Activated naive CD4-positive, alpha-beta T cell treated with anti-CD3 and anti-CD28 coated beads for 36 hours (primary cell): ENCODE measurements around the gene RACGAP1. TPM values are rescaled to one million over a fixed set of nuclear protein-coding genes. Genes with fewer than 3 reads are reported as not detected.

Experiments used
- CTCF ChIA-PET: fragments of 350-600 bp; sonication (Branson Sonifier 250); formaldehyde crosslinking; loops from one replicate; lab custom pipeline; 2021; ENCODE audit warnings: antibody characterized with exemption; lab: Charles Lee
- DNase-seq: peaks from one replicate; pipeline ENCODE4 v3.0.0-alpha.2; 2020
- H3K27ac Mint-ChIP-seq: one replicate; pipeline ENCODE4 v1.8.0; 2021; ENCODE audit warnings: mild to moderate bottlenecking, mixed read lengths
- H3K27me3 Mint-ChIP-seq: one replicate; pipeline ENCODE4 v1.8.0; 2021; ENCODE audit warnings: low read depth, mixed read lengths
- H3K36me3 Mint-ChIP-seq: one replicate; pipeline ENCODE4 v1.8.0; 2021; ENCODE audit warnings: low read depth, mixed read lengths
- H3K4me1 Mint-ChIP-seq: one replicate; pipeline ENCODE4 v1.8.0; 2021; ENCODE audit warnings: low read depth, mixed read lengths
- H3K4me3 Mint-ChIP-seq: one replicate; pipeline ENCODE4 v1.8.0; 2021; ENCODE audit warnings: mild to moderate bottlenecking, moderate library complexity, mixed read lengths
- H3K9me3 Mint-ChIP-seq: one replicate; pipeline ENCODE4 v1.8.0; 2021; ENCODE audit warnings: mixed read lengths
- intact Hi-C: fragments of 100-400 bp; cut with micrococcal nuclease; formaldehyde crosslinking; loops from one replicate; pipeline ENCODE4 v1.15.1; 2023
- total RNA-seq, 2 experiments: library from RNA; stranded (reverse); gene quantifications; one replicate each; pipeline ENCODE4 v1.2.3, GENCODE V29; 2021

Gene RACGAP1
- total RNA-seq, 2 experiments from 2014 or later, result 156 to 159 TPM

GRCh38 chr12:49971141-49971540 lies 54.2 kb downstream of the RACGAP1 start:
- no peak for DNase-seq
- Mint-ChIP-seq H3K4me1 (no peaks in the 10 kb centered on the region), H3K9me3 (no peaks in the 10 kb centered on the region), H3K27me3 (peaks cover 15% of the 10 kb centered on the region), H3K36me3 (no peaks in the 10 kb centered on the region), H3K4me3 (no peak overlapping the region), H3K27ac (no peak overlapping the region)
- intact Hi-C loops, result no loop called here
- CTCF ChIA-PET, result no interaction called here

DNA sequence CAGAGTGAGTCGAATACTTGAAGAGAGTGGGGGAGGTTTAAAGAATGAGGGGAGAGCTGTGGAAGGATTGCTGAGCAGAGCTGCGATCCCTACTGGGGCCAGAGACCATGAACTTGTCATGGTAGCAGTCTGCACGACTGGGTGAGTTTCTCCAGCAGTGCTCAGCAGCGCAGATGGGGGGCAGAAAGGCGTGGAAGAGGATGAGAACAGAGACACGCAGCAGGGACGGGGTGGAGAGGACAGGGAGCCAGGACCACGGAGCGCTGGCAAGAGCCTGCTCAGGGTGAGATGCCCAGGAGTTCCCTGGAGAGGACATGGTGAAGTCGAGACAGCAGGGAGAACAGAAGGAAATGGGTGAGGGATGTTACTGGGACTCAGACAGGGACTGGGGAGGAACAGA lies 54.6 kb downstream of the RACGAP1 start:
- Mint-ChIP-seq H3K4me1 (no peaks in the 10 kb centered on the region), H3K4me3 (no peak overlapping the region), H3K27me3 (peaks cover 16% of the 10 kb centered on the region), H3K9me3 (no peaks in the 10 kb centered on the region), H3K36me3 (no peaks in the 10 kb centered on the region), H3K27ac (no peak overlapping the region)
- intact Hi-C loops, result no loop called here
- CTCF ChIA-PET, result interaction anchor here (0.7 to 1.0 kb wide), 2 partner anchors 22 to 25 kb away, joined by 3 to 4 read pairs; no protein-coding TSS in a partner anchor
- no peak for DNase-seq

GRCh38 chr12:49969651-49970429 lies 55.5 kb downstream of the RACGAP1 start:
- H3K9me3 Mint-ChIP-seq, result no peaks in the 10 kb centered on the region
- H3K4me3 Mint-ChIP-seq, result no peak overlapping the region
- DNase-seq, result no peak
- H3K4me1 Mint-ChIP-seq, result no peaks in the 10 kb centered on the region
- H3K36me3 Mint-ChIP-seq, result no peaks in the 10 kb centered on the region
- no peak overlapping the region for H3K27ac Mint-ChIP-seq
- intact Hi-C loops, result no loop called here
- H3K27me3 Mint-ChIP-seq, result peaks cover 20% of the 10 kb centered on the region
- CTCF ChIA-PET, result interaction anchor here (0.6 to 6.2 kb wide), 8 partner anchors 11 to 173 kb away, joined by 3 to 76 read pairs (median 4); no protein-coding TSS in a partner anchor

DNA sequence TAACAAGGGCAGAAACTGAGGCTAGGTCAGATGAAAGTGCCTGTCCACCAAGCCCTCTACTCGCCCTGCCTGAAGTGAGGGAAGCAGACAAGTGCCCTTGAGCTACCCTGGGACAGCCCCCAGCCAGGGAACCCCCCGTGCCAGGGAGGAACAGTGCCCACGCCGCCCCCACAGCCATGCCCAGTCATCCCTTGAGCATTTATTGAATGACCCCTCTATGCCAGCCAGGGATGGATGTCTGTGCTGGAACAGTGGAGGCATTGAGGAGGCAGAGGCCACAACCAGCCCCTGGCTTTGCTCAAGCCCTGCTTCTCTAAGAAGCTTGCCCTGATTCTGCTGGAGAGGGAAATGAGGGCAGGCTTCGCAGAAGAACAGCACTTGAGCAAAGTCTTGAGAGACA lies 56.3 kb downstream of the RACGAP1 start:
- Mint-ChIP-seq H3K27me3 (peaks cover 26% of the 10 kb centered on the region), H3K27ac (no peak overlapping the region), H3K4me1 (no peaks in the 10 kb centered on the region), H3K36me3 (no peaks in the 10 kb centered on the region), H3K9me3 (no peaks in the 10 kb centered on the region), H3K4me3 (no peak overlapping the region)
- intact Hi-C loops, result no loop called here
- CTCF ChIA-PET, result interaction anchor here (0.6 to 6.2 kb wide), 8 partner anchors 12 to 174 kb away, joined by 3 to 76 read pairs (median 9); partner anchors contain the start of gene RACGAP1
- DNase-seq, result no peak

GRCh38 chr12:49968471-49968870 lies 56.8 kb downstream of the RACGAP1 start:
- Mint-ChIP-seq H3K27ac (no peak overlapping the region), H3K4me3 (no peak overlapping the region), H3K36me3 (no peaks in the 10 kb centered on the region), H3K4me1 (no peaks in the 10 kb centered on the region), H3K27me3 (peaks cover 26% of the 10 kb centered on the region), H3K9me3 (no peaks in the 10 kb centered on the region)
- no peak for DNase-seq
- intact Hi-C loops, result no loop called here
- CTCF ChIA-PET, result interaction anchor here (0.7 to 6.2 kb wide), 16 partner anchors 10 to 121 kb away, joined by 3 to 76 read pairs (median 12); partner anchors contain the start of genes AQP2, RACGAP1 and SMARCD1

- H3K9me3 Mint-ChIP-seq, result no peaks in the 10 kb centered on the region
- no peak overlapping the region for H3K27ac Mint-ChIP-seq
- no peaks in the 10 kb centered on the region for H3K36me3 Mint-ChIP-seq
- no peak overlapping the region for H3K4me3 Mint-ChIP-seq
- CTCF ChIA-PET, result interaction anchor here (0.7 to 6.2 kb wide), 48 partner anchors 9 to 641 kb away, joined by 3 to 76 read pairs (median 4); partner anchors contain the start of genes AQP2, CERS5, COX14 and GPD1
- intact Hi-C loops, result loop anchor here (1.0 to 2.0 kb wide), 6 partner anchors 23 to 199 kb away; partner anchors contain the start of gene CERS5
- H3K4me1 Mint-ChIP-seq, result no peaks in the 10 kb centered on the region
- DNase-seq, result no peak
- H3K27me3 Mint-ChIP-seq, result peaks cover 28% of the 10 kb centered on the region
These were observed 57.5 kb downstream of the RACGAP1 start for GRCh38 chr12:49967777-49968250.

GRCh38 chr12:49967042-49967776 lies 58.1 kb downstream of the RACGAP1 start:
- Mint-ChIP-seq H3K4me1 (no peaks in the 10 kb centered on the region), H3K4me3 (peak overlapping the region; percentile 54), H3K9me3 (no peaks in the 10 kb centered on the region), H3K27ac (no peak overlapping the region), H3K27me3 (peaks cover 33% of the 10 kb centered on the region), H3K36me3 (no peaks in the 10 kb centered on the region)
- CTCF ChIA-PET, result interaction anchor here (0.5 to 6.2 kb wide), 58 partner anchors 9 to 641 kb away, joined by 3 to 76 read pairs (median 4); partner anchors contain the start of genes AQP2, CERS5, COX14 and GPD1
- intact Hi-C loops, result loop anchor here (1.0 to 2.0 kb wide), 6 partner anchors 22 to 200 kb away; partner anchors contain the start of gene CERS5
- peak; percentile 96 for DNase-seq

GRCh38 chr12:49966511-49967041 lies 58.7 kb downstream of the RACGAP1 start:
- intact Hi-C loops, result loop anchor here (1.0 to 2.0 kb wide), 6 partner anchors 22 to 200 kb away; partner anchors contain the start of gene CERS5
- DNase-seq, result no peak
- H3K27ac Mint-ChIP-seq, result no peak overlapping the region
- no peak overlapping the region for H3K4me3 Mint-ChIP-seq
- no peaks in the 10 kb centered on the region for H3K36me3 Mint-ChIP-seq
- H3K9me3 Mint-ChIP-seq, result no peaks in the 10 kb centered on the region
- no peaks in the 10 kb centered on the region for H3K4me1 Mint-ChIP-seq
- CTCF ChIA-PET, result interaction anchor here (0.6 to 6.2 kb wide), 46 partner anchors 8 to 642 kb away, joined by 3 to 76 read pairs (median 6); partner anchors contain the start of genes AQP2, COX14, GPD1 and RACGAP1
- peaks cover 30% of the 10 kb centered on the region for H3K27me3 Mint-ChIP-seq

GRCh38 chr12:49965836-49966235 lies 59.5 kb downstream of the RACGAP1 start:
- Mint-ChIP-seq H3K27ac (no peak overlapping the region), H3K36me3 (no peaks in the 10 kb centered on the region), H3K9me3 (no peaks in the 10 kb centered on the region), H3K4me1 (peaks cover under 1% of the 10 kb centered on the region), H3K4me3 (no peak overlapping the region), H3K27me3 (peaks cover 30% of the 10 kb centered on the region)
- CTCF ChIA-PET, result interaction anchor here (0.6 to 6.2 kb wide), 20 partner anchors 11 to 145 kb away, joined by 3 to 76 read pairs (median 12); partner anchors contain the start of genes AQP2, COX14 and RACGAP1
- intact Hi-C loops, result loop anchor here (2.0 kb wide), 3 partner anchors 21 to 201 kb away; partner anchors contain the start of gene CERS5
- no peak for DNase-seq

GRCh38 chr12:49964849-49965624 lies 60.3 kb downstream of the RACGAP1 start:
- Mint-ChIP-seq H3K36me3 (no peaks in the 10 kb centered on the region), H3K27me3 (peaks cover 38% of the 10 kb centered on the region), H3K27ac (no peak overlapping the region), H3K4me1 (peaks cover 7% of the 10 kb centered on the region), H3K9me3 (no peaks in the 10 kb centered on the region), H3K4me3 (no peak overlapping the region)
- CTCF ChIA-PET, result interaction anchor here (1.0 to 6.2 kb wide), 10 partner anchors 16 to 110 kb away, joined by 3 to 76 read pairs (median 32); partner anchors contain the start of gene AQP2
- DNase-seq, result no peak
- intact Hi-C loops, result no loop called here
